ENCODE measurements around the gene MAML1. TPM values are rescaled to one million over a fixed set of nuclear protein-coding genes. Genes with fewer than 3 reads are reported as not detected.

MAML1 gene
- total and polyA plus RNA-seq, 4 donors = 6.7 to 34.5 (median 20.5) TPM

GRCh38 chr5:179698935-179699615 is 33.5 kb upstream of the MAML1 start, which contains the start of gene CANX:
Gene CANX, plus strand, starts transcription at chr5:179698967. Its CDS starts 6,715 bp downstream, at chr5:179705682.
- TF ChIP-seq CTCF (IDR thresholded peaks at IDR 0.05; ENCODE audit: control extremely low read depth, extremely low read depth) = no peak
- Histone ChIP-seq H3K36me3 (ENCODE audit: control insufficient read depth in 4 of 4, insufficient read depth in 4 of 4, low read length in 4 of 4) (peaks cover 4 to 11% (median 4%) of the 10 kb centered on the region in 4 donors), H3K4me3 (peak within 1 kb of the TSS; percentile 81), H3K9ac (ENCODE audit: insufficient read depth in 1 of 2, low read length in 2 of 2) (peak within 1 kb of the TSS; percentile 96), H3K27me3 (ENCODE audit: control insufficient read depth in 3 of 3, insufficient read depth in 3 of 3, low read length in 2 of 3) (no peaks in the 10 kb centered on the region), H3K4me1 (ENCODE audit: control insufficient read depth in 5 of 5, insufficient read depth in 5 of 5, low read length in 5 of 5) (peaks cover 3 to 20% (median 5%) of the 10 kb centered on the region in 5 donors), H3K9me3 (ENCODE audit: control insufficient read depth in 4 of 4, insufficient read depth in 3 of 4, low read length in 3 of 4) (no peaks in the 10 kb centered on the region), H3K27ac (ENCODE audit: low read depth in 1 of 2, low read length in 1 of 2) (peak within 1 kb of the TSS; percentile 97 to 100)
- ATAC-seq (ENCODE audit: insufficient read depth, low FRiP score) = peak; percentile 2
- 0 to 1% methylated on average over 55 to 58 of the region's 58 CpGs for WGBS, 2 donors
- DNase-seq = peak in 2 of 3 donors; percentile 23 to 51

- H3K9ac ChIP-seq (ENCODE audit: insufficient read depth in 1 of 2, low read length in 2 of 2) = peak overlapping the region; percentile 96
- no peak for TF ChIP-seq CTCF (IDR thresholded peaks at IDR 0.05; ENCODE audit: control extremely low read depth, extremely low read depth)
- no peaks in the 10 kb centered on the region for H3K9me3 ChIP-seq (ENCODE audit: control insufficient read depth in 4 of 4, insufficient read depth in 3 of 4, low read length in 3 of 4)
- ATAC-seq (ENCODE audit: insufficient read depth, low FRiP score) (no peak), DNase-seq (peak; percentile 22 to 69 (median 60))
- peak overlapping the region; percentile 97 to 99 for H3K27ac ChIP-seq (ENCODE audit: low read depth in 1 of 2, low read length in 1 of 2)
- H3K4me1 ChIP-seq (ENCODE audit: control insufficient read depth in 5 of 5, insufficient read depth in 5 of 5, low read length in 5 of 5) = peaks cover 3 to 20% (median 5%) of the 10 kb centered on the region in 5 donors
- no peaks in the 10 kb centered on the region for H3K27me3 ChIP-seq (ENCODE audit: control insufficient read depth in 3 of 3, insufficient read depth in 3 of 3, low read length in 2 of 3)
- H3K4me3 ChIP-seq = peak overlapping the region; percentile 81
- peaks cover 4 to 11% (median 4%) of the 10 kb centered on the region in 4 donors for H3K36me3 ChIP-seq (ENCODE audit: control insufficient read depth in 4 of 4, insufficient read depth in 4 of 4, low read length in 4 of 4)
- WGBS, 2 donors = 1% methylated on average over 19 of the region's 19 CpGs
These were observed 32.9 kb upstream of the MAML1 start for GRCh38 chr5:179699616-179700237.

- WGBS, 2 donors = 27 to 38% methylated on average over 7 of the region's 7 CpGs
These were observed 32.2 kb upstream of the MAML1 start for GRCh38 chr5:179700401-179700918.

More at GRCh38 chr5:179700401-179700918, 32.2 kb upstream of the MAML1 start:
- ATAC-seq (ENCODE audit: insufficient read depth, low FRiP score) (no peak), DNase-seq (peak in 2 of 3 donors; percentile 31 to 36)
- Histone ChIP-seq H3K36me3 (ENCODE audit: control insufficient read depth in 4 of 4, insufficient read depth in 4 of 4, low read length in 4 of 4) (peaks cover 4 to 11% (median 5%) of the 10 kb centered on the region in 4 donors), H3K27ac (ENCODE audit: low read depth in 1 of 2, low read length in 1 of 2) (peak overlapping the region; percentile 22 to 36), H3K4me3 (peak overlapping the region; percentile 24), H3K27me3 (ENCODE audit: control insufficient read depth in 3 of 3, insufficient read depth in 3 of 3, low read length in 2 of 3) (no peaks in the 10 kb centered on the region), H3K4me1 (ENCODE audit: control insufficient read depth in 5 of 5, insufficient read depth in 5 of 5, low read length in 5 of 5) (peaks cover 4 to 20% (median 5%) of the 10 kb centered on the region in 5 donors), H3K9ac (ENCODE audit: insufficient read depth in 1 of 2, low read length in 2 of 2) (peak overlapping the region in 1 of 2 donors; percentile 96), H3K9me3 (ENCODE audit: control insufficient read depth in 4 of 4, insufficient read depth in 3 of 4, low read length in 3 of 4) (no peaks in the 10 kb centered on the region)
- TF ChIP-seq CTCF (IDR thresholded peaks at IDR 0.05; ENCODE audit: control extremely low read depth, extremely low read depth) = no peak
